ENCODE measurements around the gene MAP3K4.
"Not testable (repeated sequence)": the region's sequence is repeated elsewhere in the genome, so short reads cannot be mapped to it uniquely, and the experiment has no call there.

The MAP3K4 gene

DNA sequence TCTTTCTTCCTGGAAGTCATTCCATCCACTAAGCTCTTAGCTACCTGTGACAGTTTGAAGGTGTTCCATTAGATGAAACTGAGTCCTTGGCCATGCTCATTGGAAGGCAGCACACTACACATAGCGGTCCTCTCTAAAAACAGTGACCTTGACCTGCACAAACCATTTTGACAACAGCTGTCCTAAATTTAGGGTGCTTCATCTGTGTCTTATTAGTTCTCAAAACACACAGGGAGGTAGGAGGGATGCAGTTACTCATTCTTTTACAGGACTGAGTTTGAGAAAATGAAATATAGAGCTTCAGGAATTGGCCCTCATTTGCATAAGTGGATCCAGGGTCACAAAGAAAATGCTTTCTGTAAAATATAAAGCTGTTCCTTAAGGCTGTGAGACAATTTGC, 20.4 kb upstream of the MAP3K4 start:
- DNase-seq: no peak

DNA sequence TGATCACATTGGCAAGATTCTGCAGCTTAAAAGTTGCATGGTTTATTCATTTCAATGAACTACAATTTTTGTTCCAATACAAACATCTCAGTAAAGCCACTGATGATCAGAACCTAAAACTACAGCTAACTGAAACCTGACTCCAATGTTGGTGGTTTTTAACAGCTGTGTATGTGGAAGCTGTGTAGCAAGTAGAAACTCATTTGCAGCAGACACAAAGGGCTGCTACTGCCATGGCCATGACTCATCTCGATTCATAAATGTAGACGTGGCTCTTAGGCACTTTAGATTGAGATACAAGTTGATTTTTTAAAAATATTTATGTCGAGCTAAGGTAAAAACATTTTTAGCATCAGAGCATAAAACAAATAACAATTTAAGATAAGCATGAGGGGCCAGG, 19.5 kb upstream of the MAP3K4 start:
- DNase-seq: peak; percentile 9

DNA sequence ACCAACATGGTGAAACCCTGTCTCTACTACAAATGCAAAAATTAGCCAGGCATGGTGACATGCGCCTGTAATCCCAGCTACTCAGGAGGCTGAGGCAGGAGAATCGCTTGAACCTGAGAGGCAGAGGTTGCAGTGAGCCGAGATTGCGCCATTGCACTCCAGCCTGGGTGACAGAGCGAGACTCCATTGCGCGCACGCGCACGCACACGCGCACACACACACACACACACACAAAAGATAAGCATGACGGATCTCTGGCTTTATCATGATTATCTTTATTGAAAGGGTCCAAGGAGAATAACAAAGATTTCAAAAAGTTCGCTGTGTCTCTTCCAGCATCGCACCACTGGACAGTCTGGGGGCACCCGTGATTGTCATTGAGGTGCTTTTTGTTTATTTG, 19.0 kb upstream of the MAP3K4 start:
- not testable (repeated sequence) for DNase-seq

DNA sequence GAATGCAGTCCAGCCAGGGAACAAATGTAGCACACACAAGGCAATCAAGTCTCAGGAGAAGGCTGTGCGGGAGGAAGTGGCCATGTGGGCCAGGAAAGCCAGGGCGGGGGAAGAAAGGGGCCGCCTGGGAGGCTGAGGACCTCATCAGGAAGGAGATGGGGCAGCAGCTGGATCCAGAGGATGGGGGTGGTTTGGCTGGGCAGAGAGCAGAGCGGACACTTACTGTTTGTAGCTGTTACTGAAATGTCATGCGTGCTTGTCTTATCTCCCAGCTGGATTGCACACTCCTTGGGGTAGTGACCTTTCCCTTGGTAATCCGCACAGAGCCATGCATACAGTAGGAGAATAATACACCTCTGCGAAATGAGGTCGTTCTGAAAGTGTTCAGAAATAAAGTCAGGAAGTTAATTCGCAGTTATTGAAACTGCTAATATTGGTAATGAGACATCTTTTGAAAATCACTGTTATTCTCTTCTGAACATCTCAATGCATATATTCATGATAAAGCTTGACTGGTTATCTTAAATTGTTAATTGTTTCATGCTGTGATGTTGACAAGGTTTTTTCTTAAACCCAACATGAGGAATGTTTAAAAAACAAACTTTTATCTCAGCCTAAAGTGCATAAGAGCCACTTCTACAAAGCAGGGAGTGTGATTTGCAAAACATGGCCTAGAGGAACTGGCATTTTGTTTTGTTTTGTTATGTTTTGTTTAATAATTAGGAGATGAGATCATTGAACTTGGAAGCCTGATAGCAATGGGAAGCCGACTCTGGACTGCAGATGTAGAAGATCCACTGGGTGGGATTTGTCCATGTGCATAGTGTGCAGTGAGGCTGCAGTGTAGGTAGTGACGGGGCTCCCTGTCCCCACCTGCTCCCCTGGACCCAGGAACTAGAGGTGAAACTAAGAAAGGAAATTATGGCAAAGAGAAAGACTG, 18.0 kb upstream of the MAP3K4 start:
- no peak for DNase-seq

DNA sequence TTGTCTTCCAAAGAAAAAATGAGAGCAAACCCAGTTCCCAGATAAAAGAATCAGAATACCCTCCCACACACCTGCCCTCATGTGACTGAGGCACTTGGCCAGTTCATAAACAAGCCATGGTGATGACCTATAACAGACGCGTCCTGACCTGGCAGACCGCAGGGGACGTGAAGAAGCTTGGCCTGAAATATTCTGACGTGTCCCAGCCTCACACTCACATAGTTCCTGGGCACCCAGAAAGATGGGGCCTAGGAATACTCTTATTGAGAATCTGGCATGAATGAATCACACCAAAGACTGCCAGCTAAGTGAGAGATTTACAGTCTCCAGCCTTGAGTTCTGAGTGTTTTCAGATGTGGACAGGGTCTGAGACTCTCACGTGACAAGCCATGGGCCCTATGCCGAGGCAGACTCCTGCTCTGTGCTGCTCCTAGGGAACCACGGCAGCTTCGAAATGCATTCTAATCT, 17.2 kb upstream of the MAP3K4 start:
- DNase-seq: no peak

DNA sequence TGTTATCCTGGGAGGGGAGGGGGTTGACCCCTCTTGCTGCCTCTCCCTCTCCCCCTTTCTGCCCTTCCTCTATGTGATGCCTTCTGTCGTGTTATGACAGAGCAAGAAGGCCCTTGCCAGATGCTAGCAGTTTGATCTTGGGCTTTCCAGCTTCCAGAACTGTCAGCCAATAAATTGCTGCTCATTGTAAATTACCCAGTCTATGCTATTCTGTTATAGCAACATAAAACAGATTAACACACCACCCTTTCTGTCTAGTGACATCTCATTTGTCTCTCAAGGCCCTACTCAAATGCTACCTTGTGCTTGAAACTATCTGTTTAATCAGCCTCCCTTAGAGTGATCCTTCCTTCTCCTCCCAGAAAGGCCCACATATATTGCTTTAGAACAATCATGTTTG, 16.4 kb upstream of the MAP3K4 start:
- DNase-seq: no peak

DNA sequence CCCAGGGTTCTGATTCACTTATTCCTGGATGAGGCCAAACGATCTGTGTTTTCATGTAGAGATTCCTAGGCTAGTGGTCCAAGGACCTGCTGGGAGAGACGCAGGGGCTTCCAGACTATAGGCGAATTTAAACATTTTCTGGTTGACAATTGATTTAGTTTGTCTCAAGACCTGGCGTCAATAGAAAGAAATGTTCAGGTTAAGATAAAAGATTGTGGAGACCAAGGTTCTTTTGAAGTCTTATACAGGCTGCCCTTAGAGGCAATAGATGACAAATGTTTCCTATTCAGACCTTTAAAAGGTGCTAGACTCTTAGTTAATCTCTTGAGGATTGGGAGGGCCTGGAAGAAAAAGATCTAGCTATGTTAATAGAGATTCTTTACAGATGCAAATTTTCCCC, 15.6 kb upstream of the MAP3K4 start:
- DNase-seq: not testable (repeated sequence)

DNA sequence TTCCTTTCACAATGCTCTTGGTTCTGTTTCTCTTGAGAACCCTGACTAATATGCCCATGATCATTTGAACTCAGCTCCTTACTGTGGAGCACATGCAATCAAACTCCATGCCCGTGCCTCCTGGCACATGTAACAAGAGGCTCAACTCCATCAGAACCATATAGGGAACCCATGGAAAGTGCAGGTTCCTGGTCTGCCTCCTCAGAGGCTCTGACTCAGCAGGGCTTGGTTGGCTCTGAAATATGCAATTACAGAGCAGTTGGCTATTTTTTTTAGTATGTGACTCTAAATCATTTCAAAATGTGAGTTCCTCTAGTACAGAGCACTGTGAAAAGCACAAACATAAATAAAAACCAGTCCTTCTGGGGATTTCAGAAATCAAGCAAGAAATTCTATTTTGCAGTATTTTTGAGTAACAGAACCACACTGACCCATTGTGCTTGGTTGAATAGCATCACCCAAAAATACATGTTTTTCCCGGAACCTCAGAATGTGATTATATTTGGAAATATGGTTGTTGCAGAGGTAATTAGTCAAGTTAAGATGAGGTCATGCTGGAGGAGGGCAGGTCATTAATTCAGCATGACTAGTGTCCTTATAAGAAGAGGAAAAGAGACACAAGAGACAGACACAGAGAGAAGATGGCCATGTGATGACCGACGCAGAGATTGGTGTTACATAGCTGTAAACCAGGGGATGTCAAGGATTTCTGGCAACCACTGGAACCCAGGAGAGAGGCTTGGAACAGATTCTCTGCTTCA, 13.2 kb upstream of the MAP3K4 start:
- DNase-seq: no peak

DNA sequence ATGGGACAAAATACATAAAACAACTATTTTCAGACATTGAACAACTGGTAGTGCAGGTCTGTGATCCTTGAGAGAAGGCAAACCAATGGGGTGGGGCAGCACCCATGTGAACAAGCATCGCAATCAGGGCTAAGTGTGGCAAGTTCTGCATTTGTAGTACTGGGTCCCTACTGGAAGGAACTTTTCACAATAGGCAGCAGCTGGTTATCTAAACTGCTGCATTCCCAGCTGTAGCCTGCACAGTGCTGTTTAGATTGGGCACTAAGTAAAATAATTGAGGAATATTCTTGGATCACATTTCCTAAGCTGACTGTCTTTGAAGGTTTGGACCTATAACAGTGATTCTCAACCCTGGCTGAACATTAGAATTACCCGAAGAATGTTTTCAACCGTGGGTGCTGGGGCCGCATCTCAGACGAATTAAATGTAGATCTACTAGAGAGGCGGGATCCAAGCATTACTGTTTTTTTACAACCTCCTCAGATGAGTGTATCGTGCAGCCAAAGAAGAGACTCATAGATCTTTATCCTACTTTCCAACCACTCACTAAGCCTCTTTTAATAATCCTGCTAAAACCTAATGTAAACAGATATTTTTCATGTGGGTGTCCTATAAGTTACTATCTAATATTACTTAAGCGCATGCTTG, 12.4 kb upstream of the MAP3K4 start:
- DNase-seq: no peak

DNA sequence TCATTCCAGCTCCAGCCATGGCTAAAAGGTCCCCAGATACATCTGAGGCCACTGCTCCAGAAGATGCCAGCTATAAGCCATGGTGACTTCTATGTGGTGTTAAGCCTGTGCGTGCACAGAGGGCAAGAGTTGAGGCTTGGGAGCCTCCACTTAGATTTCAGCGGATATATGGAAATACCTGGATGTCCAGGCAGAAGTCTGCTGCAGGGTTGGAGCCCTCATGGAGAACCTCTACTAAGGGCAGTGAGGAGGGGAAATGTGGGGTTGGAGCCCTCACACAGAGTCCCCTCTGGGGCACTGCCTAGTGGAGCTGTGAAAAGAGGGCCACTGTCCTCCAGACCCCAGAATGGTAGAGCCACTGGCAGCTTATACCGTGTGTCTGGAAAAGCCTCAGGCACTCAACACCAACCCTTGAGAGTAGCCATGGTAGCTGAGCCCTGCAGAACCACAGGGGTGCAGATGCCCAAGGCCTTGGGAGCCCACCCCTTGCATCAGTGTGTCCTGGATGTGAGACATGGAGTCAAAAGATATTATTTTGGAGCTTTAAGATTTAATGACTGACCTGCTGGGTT, 8.1 kb upstream of the MAP3K4 start:
- not testable (repeated sequence) for DNase-seq

DNA sequence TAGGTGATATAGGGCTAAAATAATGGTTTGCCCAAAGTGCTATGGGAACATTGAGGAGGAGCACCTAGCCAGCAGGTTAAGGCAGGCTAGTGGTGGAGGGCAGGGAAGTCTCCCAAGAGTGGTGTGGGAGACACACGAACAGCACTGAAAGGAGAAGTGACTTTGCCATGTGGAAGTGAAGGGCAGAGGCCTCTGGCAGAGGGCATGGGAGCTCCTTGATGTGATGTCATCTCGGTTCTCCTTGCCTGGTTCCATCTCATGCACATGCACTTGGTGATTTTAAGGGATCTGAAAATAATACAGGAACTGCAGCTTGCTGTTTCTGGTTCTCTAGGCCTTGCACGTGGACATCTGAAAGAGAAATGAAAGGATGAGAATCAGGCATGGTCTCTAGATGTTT, 4.7 kb upstream of the MAP3K4 start:
- DNase-seq: no peak

DNA sequence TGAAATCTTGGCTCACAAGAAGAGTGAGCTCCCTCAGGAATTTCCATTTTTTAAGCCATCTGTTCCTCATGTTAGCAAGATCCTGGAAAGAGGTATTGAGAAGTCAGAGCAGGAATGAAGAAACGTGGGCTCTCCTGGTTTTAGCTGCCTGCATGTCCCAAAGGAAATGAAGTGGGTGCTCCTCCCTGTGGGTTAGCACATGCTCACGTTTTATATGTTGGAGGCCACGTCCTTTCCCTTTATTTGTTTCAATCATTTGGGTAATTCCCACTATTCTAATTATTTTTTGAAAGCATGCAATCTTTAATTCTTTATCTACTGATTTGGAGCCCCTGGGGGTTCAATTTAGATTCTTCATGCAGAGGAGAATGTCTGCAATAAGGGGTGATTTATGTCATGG, 4.3 kb upstream of the MAP3K4 start:
- DNase-seq: no peak

DNA sequence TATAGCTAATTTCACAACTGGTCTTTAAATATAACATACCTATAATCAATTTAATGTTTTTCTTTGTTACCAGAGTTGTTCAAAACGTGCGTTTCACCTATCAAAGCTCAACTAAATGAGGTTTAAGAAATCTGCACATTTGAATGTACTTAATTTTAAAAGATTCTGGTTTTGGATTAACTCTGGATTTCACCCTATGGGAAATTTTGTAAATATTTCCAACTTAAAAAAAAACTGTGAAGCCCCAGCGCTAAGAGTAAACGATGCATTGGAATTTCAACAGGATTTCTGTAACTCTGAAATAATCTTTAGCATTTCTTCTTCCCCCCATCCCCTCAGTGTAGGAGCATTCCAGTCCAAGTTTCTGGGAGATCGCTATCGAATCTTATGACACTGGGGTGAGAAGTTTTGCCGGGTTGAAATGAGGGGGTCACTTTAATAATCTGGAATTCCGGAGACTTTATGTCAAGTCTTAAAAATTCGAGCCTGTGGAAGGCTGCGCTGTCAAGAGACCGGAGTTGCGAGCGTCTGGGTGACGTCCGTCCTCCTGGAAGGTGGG, 643 bp upstream of the MAP3K4 start:
- DNase-seq: no peak

DNA sequence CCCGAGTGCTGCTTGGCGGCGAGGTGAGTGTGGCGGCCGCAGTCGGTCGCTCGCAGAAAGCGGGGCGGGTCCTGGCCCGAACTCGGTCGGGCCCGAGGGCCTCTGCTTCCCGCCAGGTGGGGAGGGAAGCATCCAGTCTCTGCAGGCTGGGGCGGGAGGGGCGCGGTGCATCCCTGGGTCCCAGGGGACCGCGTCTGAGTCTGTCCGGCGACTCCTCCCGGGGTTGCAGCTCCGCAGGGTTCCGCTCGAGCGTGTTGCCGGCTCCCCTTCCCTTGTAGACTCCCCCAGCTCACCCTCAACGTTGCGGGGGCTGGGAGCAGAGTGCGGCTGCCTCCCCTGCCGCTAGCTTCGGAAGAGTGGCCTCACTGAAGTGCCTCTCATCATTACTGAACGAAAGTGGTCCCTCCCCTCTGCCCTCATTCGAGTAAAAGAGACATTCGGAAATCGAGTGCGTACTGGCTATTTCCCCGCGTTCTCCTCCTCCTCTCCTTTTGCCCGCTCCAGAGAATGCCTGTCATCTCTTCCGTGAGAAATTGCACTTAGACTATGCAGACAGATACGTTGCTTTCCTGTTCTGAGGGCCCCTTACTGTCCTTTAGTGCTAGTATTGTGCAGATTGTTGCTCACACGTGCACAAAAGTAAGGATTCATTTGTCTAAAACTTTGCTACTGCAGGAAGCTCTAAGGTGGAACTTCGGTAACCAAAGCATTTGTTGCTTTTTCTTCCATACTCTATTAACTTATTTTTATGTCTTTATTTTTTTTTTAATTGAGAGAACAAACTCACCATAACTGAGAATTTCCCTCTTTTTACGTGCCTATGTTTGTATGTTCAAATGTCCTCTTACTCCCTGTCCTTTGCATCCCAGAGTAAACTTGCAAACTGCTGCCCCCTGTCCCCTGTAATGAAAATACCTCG, 751 bp downstream of the MAP3K4 start:
- peak; percentile 43 for DNase-seq

DNA sequence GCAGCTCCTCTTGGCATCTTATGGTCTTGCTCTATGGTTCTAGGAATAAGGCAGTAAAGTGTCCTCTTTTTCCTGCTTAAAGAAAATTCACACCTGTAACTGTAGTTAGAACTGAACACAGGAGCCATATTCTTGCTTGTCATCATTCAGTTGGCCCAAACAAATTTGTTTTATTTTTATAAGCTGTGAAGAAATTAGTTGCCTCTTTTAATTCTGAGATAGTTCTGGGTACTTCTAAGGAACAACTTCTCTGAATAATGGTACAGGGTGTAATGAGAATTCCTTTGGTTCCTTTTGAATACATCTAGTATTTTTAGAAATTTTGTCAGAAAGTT, 1.4 kb downstream of the MAP3K4 start:
- no peak for DNase-seq

DNA sequence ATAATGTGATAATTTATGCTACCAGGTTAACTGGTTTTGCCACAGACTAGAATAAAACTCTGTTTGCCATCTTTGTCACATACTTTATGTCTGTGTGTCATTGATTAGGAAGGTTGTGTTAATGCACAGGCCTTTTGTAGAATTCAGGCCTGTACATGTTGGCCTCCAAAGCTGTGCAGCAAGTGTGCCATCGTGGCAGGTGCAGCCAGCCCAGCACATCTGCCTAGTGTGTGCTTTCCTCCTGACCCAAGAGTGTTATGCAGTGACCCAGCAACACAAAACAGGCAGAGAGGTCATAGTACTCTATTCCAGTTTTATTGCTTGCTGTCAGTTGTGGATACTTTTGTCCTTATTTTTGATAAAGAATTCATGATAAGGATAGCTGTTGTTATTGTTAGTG, 3.7 kb downstream of the MAP3K4 start:
- peak; percentile 21 for DNase-seq

DNA sequence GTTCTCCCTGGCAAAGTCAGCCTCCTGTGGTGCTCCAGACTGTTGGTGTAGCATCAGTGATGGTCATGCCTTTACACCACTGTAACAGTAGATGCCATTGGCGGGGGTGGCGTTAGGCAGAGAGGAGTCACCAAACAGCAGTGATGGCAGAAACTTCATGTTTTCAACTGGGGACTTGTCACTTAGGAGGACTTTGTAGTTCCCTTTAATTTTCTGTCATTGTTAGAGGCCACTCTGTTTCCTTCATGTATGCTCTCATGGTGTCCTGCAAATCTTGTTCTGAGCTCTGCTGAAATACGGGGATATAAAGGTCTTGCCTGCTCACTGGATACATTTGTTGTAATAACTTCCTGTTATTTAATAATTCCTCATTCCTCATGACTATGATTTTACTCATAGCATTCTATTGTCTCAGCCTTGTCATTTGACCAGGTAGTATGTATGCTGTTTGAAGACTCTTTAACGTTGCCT, 4.6 kb downstream of the MAP3K4 start:
- DNase-seq: no peak

DNA sequence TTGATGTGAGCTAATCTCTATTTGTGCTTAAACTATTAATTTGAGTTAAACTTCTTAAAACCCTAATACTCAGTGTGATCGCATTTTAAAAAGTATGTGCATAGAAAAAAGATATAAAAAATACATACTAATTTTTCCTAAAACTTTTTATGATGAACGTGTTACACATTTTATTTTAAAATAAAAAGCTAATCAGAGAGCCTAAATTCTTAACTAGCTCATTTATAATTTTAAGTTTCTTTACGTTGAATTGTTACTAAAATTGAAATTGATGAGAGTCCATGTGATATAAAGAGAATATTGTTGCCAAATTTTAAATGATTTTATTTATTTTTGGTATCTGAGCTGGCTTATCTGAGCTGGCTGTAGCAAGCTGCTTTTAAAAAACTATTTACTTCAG, 6.6 kb downstream of the MAP3K4 start:
- DNase-seq: no peak

DNA sequence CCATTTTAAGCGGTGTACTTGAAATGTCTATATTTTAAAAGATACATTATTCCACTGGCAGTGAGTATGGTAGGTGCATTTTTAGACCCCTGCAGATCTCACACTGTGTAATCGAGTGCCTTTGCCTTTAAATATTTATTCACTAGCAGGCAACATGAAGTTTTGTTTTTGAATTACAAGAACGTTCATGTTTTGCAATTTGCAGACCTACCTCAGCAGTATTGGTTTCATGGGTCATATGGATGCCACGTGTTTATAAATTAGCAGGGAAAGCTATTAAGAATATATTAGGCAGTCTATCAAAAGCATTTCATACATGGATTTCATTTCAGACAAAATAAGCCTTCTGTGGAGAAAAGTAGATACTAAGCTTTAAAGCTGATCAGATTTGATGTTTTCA, 7.2 kb downstream of the MAP3K4 start:
- DNase-seq: no peak

DNA sequence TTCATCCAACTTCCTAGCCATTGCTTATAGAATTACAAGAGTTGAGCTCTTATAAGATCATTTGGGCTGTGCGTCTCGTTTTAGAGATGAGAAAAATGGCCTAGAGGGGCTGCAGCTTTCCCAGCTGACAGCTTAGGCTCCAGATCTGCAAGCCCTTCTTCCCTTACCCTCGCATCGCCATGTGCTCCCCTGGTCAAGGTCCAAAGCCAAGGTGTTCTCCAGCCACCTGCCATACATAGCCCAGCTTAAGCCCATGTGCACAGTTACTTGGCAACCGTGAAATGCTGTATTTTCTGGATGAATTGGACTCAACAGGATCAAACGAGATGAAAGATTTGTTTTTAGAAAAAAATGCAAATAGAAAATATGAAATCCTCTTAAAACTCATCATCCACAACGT, 7.9 kb downstream of the MAP3K4 start:
- DNase-seq: no peak

DNA sequence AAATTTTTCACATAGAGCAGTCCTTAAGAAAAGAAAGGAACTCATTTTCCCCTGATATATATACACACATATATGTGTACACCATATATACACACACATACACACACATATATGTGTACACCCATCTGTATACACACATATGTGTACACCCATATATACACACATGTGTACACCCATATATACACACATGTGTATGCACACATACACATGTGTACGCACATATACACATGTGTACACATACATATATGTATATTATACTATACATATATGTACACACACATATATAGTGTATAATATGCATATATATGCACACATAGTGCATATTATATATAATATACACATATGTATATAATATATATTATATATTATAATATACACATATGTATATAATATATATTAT, 9.1 kb downstream of the MAP3K4 start:
- no peak for DNase-seq

DNA sequence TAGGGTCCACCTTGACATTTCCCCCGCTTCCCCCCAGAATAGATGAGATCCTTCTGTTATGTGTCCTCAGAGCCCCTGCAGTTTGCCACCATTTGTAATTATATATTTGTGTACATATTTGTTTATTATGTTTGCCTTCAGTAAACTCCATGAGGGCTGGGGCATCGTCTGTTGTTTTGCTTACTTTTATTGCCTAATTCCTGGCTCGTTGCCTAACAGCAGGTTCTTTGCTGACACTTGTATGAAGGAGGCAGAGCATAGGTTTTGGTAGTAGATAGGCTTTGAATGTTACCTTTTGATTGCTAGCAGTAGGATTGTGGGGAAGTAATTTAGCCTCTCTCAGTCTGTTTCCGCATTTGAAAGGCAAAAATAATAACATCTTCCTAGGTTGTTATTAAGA, 9.9 kb downstream of the MAP3K4 start:
- DNase-seq: peak; percentile 17
